ENCODE data around the gene DSC1. TPM values are rescaled to one million over a fixed set of nuclear protein-coding genes. Genes with fewer than 3 reads are reported as not detected.

Gene DSC1
- total RNA-seq, 1 donor from 2014 or later, result not detected

DNA sequence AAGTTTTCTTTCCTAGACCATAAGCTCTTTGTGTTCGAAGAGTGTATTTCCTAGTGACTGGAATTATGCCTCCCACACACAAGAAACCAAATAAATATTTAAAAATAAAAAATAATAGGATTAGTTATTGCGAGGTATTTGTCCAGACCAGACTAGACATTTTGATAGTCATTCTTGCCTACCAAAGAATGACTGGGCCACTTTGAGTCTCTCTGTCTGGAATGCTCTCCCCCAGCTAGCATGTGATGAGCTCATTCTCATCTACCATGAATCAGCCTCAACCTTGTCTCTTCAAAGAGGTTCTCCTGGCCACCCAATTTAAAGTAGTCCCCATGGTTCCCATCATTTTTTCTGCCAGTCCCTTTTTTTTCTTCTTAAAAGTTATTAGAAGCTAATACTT lies 13.9 kb upstream of the DSC1 start:
- Histone ChIP-seq H3K27me3 (ENCODE audit: low read depth) (no peaks in the 10 kb centered on the region), H3K4me1 (no peaks in the 10 kb centered on the region), H3K9me3 (no peaks in the 10 kb centered on the region), H3K27ac (no peak overlapping the region), H3K36me3 (no peaks in the 10 kb centered on the region), H3K4me3 (no peak overlapping the region)
- DNase-seq (no peak), ATAC-seq (no peak)
- intact Hi-C loops (cut with DNase I), result no loop called here
- TF ChIP-seq, protein P1, sequence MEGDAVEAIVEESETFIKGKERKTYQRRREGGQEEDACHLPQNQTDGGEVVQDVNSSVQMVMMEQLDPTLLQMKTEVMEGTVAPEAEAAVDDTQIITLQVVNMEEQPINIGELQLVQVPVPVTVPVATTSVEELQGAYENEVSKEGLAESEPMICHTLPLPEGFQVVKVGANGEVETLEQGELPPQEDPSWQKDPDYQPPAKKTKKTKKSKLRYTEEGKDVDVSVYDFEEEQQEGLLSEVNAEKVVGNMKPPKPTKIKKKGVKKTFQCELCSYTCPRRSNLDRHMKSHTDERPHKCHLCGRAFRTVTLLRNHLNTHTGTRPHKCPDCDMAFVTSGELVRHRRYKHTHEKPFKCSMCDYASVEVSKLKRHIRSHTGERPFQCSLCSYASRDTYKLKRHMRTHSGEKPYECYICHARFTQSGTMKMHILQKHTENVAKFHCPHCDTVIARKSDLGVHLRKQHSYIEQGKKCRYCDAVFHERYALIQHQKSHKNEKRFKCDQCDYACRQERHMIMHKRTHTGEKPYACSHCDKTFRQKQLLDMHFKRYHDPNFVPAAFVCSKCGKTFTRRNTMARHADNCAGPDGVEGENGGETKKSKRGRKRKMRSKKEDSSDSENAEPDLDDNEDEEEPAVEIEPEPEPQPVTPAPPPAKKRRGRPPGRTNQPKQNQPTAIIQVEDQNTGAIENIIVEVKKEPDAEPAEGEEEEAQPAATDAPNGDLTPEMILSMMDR (IDR thresholded peaks at IDR 0.05), result no peak

DNA sequence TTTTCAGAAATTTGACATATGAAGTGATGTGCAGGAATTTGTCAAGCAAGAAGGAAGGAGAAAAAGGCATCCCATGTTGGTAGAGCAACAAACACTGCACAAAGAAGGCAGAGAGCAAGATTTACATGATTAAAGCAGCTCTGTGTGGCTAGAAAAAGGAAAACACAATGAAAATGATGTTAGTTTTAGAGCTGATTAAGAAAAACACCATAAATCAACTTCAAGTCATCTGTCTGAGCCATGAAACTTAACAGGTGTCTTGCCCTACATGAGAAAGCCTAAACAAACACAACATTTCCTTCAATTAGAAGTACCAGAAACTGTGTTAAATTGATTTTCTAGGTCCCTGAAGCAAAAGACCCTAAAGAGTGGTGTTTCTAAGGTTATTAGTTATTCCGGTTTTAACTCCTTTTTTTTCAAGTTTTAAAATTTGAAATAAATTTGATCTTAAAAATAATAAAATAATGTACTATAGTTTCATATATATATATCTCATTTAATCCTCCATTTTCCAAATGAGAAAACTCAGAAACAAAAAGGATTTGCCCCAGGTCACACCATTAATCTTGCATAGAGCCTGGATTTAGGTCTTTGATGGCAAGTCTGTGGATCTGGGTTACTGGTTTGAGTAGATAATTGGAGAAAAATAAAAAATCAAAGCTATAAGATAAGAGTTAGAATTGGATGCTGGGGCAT lies 8.6 kb upstream of the DSC1 start:
- intact Hi-C loops (cut with DNase I), result no loop called here
- TF ChIP-seq, protein P1 (IDR thresholded peaks at IDR 0.05), result no peak

DNA sequence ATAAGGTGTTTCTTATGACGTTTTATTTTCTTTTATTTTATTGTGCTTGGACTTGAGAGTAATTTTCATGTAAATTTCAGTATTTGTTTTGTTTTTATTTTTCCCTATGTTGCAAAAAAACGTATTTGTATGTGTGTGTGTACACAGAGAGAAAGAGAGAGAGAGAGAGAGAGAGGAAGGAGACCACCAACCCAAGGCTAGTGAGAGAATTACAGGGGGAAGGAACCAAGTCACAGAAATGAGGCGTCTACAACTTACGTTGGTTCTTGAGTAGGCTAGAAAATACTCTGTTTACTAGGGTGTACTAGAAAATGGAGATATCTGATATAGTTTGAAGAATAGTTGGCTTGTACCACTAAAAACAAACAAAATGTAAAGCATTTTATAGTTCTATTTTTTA lies 7.7 kb upstream of the DSC1 start:
- ATAC-seq (no peak), DNase-seq (no peak)
- no peaks in the 10 kb centered on the region for H3K9me3 ChIP-seq
- H3K27ac ChIP-seq, result no peak overlapping the region
- H3K27me3 ChIP-seq (ENCODE audit: low read depth), result no peaks in the 10 kb centered on the region
- intact Hi-C loops (cut with DNase I), result no loop called here
- TF ChIP-seq, protein P1 (IDR thresholded peaks at IDR 0.05), result no peak
- no peaks in the 10 kb centered on the region for H3K4me1 ChIP-seq
- H3K4me3 ChIP-seq, result no peak overlapping the region
- no peaks in the 10 kb centered on the region for H3K36me3 ChIP-seq

More for the DNA sequence above, 8.6 kb upstream of the DSC1 start:
- H3K4me3 ChIP-seq, result no peak overlapping the region
- no peaks in the 10 kb centered on the region for H3K27me3 ChIP-seq (ENCODE audit: low read depth)
- no peak for DNase-seq
- no peaks in the 10 kb centered on the region for H3K36me3 ChIP-seq
- no peaks in the 10 kb centered on the region for H3K9me3 ChIP-seq
- no peak for ATAC-seq
- H3K4me1 ChIP-seq, result no peaks in the 10 kb centered on the region
- no peak overlapping the region for H3K27ac ChIP-seq

DNA sequence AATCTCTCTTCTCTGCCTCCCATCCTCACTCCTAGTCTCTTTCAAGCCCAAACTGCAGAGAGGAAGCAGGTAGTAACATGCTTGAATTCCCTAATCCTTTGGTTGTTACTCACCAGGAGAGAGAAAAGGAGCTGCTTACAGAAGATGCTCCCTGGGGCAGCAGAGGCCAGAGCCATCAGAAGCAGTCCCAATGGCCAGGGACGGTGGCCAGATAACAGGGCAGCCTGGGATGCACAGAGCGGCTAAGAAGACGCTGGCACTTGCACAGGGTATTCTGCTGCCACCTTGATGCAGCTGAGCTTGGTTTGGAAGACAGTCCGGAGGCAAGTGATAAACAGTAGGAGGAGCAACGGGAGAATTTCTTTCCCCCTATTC lies 250 bp downstream of the DSC1 start:
- intact Hi-C loops (cut with DNase I), result no loop called here
- TF ChIP-seq, protein P1 (IDR thresholded peaks at IDR 0.05), result no peak
- Histone ChIP-seq H3K4me3 (no peak overlapping the region), H3K4me1 (no peaks in the 10 kb centered on the region), H3K27ac (no peak overlapping the region), H3K9me3 (no peaks in the 10 kb centered on the region), H3K27me3 (ENCODE audit: low read depth) (no peaks in the 10 kb centered on the region), H3K36me3 (no peaks in the 10 kb centered on the region)
- ATAC-seq (no peak), DNase-seq (no peak)

DNA sequence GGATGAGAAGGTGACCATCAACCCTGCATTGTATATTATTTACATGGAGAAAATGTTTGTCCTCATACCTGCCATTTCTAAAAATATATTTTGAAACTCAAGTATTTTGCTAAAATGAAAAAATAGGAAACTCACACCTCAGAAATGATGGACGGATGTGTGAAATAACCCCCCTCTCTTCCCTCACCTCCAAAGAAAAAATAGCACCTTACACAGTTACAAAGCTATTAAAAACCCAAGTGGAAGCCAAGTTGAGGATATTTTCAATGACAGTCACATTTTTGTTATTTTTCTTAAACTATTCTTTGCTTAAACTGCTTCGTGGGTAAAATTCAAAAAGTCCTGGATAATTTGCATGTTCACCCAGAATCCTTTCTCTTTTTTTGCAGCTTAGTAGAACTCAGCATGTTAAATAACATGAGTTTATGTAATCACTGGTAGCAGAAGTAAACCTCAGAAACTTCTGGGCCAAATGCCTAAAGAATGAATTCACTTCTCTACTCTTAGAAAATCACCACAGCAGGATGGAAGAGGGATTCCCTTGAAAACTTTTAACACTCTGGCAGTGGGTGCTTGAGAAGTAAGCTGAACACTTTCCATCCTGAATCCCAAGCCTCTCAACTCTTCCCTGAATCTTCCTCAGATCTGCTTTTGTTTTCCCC lies 768 bp downstream of the DSC1 start:
- TF ChIP-seq, protein P1 (IDR thresholded peaks at IDR 0.05), result no peak

More for the DNA sequence above, 768 bp downstream of the DSC1 start:
- DNase-seq, result no peak
- no peak overlapping the region for H3K27ac ChIP-seq
- H3K4me1 ChIP-seq, result no peaks in the 10 kb centered on the region
- H3K9me3 ChIP-seq, result no peaks in the 10 kb centered on the region
- H3K27me3 ChIP-seq (ENCODE audit: low read depth), result no peaks in the 10 kb centered on the region
- no peak for ATAC-seq
- H3K4me3 ChIP-seq, result no peak overlapping the region
- no peaks in the 10 kb centered on the region for H3K36me3 ChIP-seq
- intact Hi-C loops (cut with DNase I), result no loop called here

Data from lower lobe of right lung (tissue), 2 donors.